Central memory CD4-positive, alpha-beta T cell (primary cell): ENCODE data around the gene UQCRQ.

Source experiments
- DNase-seq: peaks from one replicate; pipeline ENCODE4 v3.0.0; 2022
- total RNA-seq, 3 experiments: gene quantifications; one replicate each; lab custom pipeline; 2026; lab: John Stamatoyannopoulos, UW

Gene UQCRQ
- 28.9 to 81.4 (median 30.0) reads per million in 3 experiments for total RNA-seq

GRCh38 chr5:132866342-132867045 lies at the start of gene UQCRQ, which contains the start of gene GDF9:
Gene UQCRQ (plus strand): TSS chr5:132866642. CDS start chr5:132866882, 240 bp downstream.
Gene GDF9 (minus strand): TSS chr5:132866469. CDS start chr5:132864533, 1,936 bp downstream.
- peak; percentile 95 for DNase-seq

GRCh38 chr5:132817011-132817410 lies 49.4 kb upstream of the UQCRQ start:
- DNase-seq = no peak

GRCh38 chr5:132819468-132819867 lies 47.0 kb upstream of the UQCRQ start:
- no peak for DNase-seq

DNA sequence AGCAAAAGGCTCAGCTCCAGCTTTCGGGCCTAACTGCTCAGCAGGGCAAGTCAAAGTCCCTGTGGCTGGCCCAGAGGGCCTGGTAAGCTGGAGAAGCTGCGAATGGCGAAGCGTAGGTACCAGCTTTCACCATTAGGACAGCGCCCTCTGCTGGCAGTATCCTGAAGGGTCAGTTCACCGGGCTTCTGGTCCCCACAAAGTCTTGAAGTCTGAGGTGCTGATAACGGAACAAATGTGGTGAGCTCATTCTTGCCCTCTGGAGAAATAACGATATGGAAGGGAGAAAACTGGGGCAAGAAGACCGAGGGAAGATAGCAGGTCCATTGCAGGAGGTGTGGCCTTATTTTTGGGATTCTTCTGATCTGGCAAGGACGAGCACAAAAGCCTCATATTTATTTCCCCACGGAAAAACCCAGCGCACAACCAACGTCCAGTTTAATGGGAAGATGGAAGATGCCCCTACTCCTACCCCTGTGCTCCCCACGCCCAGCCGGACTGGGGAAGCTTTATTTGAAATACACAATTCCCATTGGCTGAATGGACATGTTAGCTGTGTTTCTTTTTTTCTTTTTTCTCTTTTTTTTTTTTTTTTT lies 46.2 kb upstream of the UQCRQ start:
- peak; percentile 75 for DNase-seq

GRCh38 chr5:132821350-132821749 lies 45.1 kb upstream of the UQCRQ start:
- DNase-seq = no peak

GRCh38 chr5:132821791-132822190 lies 44.7 kb upstream of the UQCRQ start:
- DNase-seq = no peak

DNA sequence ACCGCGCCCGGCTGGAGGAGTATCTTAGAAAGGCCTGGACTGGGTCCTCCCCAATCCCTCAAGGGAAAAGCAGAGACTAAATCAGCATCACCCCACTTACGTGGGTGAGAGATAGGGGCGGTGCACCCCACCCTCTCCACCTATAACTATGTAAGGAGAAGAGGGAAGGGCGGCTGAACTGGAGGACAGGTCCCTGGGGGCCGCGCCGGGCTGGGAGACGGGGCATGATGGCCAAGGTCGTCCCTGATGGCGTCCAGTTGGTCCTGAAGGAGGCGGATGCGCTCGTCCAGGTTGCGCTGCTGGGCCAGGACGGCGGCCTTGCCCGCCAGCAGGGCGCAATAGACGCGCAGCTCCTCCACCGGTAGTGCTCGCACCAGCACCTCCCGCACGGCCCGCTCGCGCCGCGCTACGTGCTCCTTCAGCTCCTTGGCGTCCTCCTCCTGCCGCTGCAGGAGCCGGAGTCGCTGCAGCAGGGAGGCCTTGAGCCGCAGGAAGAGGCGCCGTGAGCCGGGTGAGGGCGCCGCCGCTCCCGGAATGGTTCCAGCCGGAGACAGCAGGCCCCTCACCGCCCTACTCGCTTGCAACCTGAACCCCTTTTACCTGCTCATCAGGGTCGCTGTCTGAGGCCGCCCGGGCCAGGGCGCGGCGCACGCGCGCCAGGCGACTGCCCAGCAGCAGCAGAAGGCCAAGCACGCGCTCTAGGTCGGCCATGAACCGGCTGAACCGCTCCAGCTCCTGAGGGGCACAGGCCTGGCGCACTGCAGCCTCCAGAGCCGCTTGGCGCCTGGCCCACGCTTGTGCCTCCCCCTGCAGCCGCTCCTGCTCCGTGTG lies 43.6 kb upstream of the UQCRQ start:
- DNase-seq = no peak

GRCh38 chr5:132823481-132824050 lies 42.9 kb upstream of the UQCRQ start:
- no peak for DNase-seq

- DNase-seq = no peak
Measured at GRCh38 chr5:132824426-132824825, 42.0 kb upstream of the UQCRQ start.

GRCh38 chr5:132825033-132825833 lies 41.2 kb upstream of the UQCRQ start:
- no peak for DNase-seq

- DNase-seq = no peak
Measured at GRCh38 chr5:132825834-132826391, 40.5 kb upstream of the UQCRQ start.

GRCh38 chr5:132826424-132827082 lies 39.9 kb upstream of the UQCRQ start:
- no peak for DNase-seq

DNA sequence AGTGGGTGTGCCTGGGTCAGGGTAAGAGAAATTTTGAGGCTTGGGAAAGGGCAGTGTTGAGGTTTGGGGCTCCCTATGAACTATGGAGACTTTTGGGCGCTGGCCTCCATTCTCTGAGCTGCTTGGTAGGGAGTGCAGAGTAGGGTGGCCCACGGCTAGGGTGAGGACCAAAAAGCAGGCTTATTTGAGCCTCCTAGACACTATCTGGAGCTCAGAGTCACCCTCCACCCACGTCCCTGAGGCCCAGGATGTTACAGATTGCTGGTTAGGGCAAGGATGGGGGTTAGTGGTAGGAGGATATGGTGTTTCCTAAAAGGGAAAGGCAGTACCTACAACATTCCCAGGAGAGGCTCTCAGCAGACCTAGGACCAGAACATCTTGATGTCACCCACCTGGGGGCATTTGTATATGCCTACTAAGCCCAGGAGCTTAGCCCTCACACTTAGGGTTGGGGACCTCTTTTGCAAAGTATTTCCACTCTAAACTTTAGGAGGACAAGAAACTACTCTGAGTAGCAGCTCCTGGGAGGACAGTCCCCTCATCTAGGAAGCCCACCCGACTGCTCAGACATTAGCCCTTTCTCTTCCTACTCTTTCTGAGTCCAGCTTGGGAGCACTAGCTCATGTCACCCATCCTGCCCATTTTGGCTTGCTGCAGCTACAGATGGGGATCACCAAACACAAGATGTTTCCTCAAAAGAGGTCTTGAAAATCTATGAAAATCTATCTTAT lies 38.3 kb upstream of the UQCRQ start:
- no peak for DNase-seq

DNA sequence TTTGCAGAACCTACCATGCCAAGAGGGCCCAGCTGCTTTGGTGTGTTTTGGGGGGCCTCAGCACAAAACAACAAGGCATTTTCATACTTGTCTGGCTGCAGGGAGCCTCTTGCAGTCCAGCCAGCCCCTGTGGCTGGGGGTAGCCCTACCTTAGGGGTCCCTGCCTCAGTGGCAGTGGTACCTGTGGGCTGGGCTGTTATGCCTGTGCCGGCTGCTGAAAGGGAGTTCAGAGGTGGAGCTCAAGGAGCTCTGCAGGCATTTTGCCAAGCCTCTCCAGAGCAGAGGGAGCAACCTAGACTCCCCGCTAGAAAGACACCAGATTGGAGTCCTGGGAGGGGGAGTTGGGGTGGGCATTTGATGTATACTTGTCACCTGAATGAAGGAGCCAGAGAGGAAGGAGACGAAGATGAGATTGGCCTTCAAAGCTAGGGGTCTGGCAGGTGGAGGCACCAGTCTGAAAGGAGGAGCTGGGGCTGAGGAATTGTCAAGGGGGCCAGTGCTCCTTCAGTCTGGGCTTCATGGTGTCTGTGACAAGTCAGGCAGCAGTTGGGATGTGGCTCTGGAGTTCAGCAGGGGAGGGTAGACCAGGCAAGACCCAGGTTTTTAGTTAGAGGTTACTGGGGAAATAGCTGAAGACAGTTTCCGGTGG lies 37.5 kb upstream of the UQCRQ start:
- DNase-seq = no peak

DNA sequence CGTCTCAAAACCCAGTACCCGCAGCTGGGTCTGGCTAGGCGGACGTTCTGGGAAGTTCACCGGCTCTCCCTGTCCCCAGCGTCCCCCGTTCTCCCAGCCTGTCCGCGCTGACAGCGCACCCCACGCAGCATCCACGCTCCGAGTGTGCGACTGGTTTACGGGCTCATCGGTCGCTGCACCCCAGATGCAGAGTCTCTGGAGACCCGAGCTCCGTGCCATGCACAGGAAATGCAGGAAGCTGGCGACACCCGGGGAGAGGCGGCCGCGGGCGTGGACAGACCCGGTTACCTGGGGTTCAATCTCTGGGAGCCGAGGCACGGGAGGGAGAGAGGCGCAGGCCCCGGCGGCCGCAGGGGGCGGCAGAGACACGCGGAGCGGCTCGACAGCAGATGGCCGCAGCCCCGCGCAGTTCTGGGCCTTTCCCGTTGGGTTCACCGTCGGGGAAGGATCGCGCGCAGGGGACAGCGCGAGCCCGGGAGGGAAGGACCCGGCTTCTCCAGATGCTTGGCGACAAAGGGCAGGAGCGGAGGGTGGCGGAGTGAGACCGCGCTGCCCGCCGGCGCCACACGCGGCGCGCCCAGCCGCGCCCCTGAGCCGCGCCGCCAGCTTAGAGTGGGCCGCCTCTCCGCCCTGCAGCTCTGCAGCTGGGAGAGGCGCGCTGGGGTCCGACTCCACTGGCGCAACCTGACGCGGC lies 36.6 kb upstream of the UQCRQ start:
- DNase-seq = peak; percentile 54

DNA sequence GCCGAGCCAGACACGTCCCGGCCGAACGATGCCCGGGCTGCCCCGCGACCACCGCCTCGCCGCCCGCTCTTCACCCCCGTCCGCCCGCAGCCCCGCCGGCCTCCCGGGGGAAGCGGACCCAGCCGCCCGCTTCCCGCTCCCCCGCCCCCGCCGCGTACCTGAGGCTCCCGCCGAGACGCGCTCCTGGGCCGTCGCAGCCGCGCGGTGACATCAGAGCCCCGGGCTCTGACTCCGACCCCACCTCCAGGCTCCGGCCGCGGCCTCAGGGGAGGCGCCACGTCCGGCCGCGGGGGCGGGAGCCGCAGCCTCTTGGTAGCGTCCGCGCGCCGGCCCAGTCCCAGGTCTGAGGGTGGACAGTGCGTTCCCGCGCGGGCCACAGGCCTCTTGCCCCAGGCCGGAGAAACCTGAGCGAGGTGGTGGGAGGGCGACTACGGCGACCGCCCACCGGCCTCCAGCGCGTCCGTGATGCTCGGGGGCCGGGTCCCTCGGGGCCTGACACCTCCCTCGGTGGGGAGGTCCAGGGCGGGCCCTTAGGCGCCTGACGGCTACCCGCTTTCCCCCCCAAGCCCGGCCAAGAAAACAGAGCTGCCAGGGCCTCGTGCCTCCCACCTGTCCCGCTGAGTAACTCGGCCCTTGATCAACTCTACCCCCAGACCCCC lies 35.9 kb upstream of the UQCRQ start, which contains the start of gene SHROOM1:
TSS of gene SHROOM1 (minus strand) at position 212 of the 659 bp plus-strand sequence. CDS start 4,507 bp downstream, outside the sequence.
- no peak for DNase-seq

- no peak for DNase-seq
Measured at GRCh38 chr5:132831095-132831860, 35.2 kb upstream of the UQCRQ start.

DNA sequence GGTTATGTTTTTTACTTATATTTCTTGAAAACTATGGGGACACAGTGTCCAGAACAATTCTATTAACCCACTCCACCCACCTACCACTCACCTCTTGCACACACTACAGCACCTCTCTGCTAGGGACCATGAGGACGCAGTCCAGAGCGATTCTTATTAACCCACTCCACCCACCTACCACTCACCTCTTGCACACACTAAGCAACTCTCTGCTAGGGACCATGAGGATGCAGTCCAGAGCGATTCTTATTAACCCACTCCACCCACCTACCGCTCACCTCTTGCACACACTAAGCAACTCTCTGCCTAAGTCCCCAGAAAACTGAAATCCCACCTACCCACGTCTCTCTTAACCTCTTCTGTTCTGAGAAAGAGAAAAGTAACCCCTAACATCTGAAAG lies 33.8 kb upstream of the UQCRQ start:
- no peak for DNase-seq
